Stimulated activated CD4-positive, alpha-beta T cell treated with anti-CD3 and anti-CD28 coated beads, Interleukin-15, amount 100 ng/mL, for 1 hour (primary cell): ENCODE results near the gene HUNK.
"Not testable (repeated sequence)": the region's sequence is repeated elsewhere in the genome, so short reads cannot be mapped to it uniquely, and the experiment has no call there.

Experiments
- DNase-seq, 2 donors: peaks; one replicate each; pipeline ENCODE4 v3.0.0-alpha.2; 2020; ENCODE audit warnings: low read depth in 1 of 2, low spot score in 1 of 2

The HUNK gene

DNA sequence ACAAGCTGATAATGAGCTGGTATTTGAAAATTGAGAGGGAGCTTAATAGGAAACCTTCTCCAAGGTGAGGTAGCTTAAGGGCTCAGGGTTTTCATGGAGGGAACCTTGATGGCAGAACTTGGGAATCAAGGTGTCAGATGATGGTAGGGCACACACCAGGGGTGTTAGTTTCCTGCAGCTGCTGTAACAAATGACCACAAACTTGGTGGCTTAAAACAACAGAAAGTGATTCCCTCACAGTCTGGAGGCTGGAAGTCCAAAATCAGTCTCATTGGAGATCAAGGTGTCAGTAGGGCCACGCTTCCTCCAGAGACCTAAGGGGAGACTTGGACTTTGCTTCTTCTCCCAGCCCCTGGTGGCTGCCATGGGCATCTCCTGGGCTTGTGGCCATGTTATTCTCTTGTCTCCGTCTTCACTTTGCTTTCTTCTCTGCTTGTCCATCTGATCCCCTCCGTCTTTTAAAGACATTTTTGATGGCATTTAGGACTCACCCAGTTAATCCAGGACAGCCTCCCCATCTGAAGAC is 45.5 kb downstream of the HUNK start:
- DNase-seq, result no peak

DNA sequence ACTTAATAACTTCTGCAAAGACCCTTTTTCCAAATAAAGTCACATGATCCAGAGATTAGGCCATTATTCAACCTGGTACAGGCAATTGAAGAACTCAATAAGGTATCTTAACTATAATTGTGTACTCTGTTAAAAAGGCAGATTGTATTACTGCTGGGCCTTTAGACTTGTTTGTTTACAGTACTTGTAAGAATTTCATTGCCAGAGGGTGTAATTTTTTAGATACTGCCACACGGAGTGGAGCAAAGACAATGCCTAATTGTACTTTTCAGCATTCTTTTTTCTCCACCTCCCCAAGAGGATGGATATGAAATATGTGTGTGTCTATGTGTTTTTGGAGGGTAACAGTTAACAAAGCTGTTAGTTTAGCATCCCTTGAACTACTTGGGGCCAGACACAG is 47.5 kb downstream of the HUNK start:
- DNase-seq, result no peak

DNA sequence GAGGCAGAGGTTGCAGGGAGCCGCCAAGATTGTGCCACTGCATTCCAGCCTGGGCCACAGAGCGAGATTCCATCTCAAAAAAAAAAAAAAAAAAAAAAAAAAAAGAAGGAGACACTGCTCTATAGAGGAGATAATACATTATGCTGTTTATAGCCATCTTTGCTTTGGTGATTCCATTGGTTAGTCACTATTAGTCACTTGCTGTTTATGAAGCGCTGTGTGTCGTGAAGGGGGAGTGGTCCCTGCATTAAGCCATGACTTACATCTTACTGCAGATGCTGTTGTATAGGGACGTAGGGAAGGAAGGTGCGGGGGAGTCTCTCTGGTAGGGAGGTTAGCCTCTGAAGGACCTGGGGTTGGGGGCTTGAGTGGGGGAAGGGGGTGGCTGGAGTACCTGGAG is 48.3 kb downstream of the HUNK start:
- DNase-seq, result no peak

DNA sequence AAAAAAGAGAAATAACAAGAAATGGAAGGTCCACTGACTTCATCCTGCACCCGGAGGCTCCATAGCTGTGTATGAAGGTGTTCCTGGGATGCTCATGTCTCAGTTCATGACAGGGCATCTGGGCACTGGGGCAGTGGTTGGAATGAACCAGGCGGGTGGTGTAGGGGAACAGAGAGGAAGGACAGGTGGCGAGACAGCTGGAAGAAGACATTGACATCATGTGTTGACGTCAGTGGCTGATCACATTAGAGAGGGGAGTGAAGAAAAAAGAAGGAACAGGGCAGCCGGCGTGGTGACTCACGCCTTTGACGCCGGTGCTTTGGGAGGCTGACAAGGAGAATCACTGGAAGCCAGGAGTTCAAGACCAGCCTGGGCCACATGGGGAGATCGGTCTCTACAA is 50.1 kb downstream of the HUNK start:
- no peak for DNase-seq

DNA sequence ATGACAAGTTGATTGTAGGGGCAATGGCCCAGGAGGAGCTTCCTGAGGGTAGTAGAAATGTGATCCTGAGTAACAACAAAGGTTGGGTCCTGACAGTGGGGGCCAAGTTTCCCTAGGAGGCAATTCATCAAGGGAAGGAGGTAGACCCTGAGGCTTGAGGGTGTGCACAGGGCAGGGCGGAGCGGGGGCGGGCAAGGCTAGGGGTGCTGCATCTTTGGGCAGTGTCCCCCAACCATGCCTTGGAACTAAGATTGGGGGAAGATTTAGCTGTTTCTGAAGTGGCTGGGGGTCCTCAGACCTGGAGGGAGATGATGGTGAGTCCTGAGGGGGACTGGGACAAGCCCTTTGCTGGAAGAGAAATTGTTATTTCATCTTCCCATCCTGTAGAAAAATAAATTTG is 50.9 kb downstream of the HUNK start:
- no peak for DNase-seq

DNA sequence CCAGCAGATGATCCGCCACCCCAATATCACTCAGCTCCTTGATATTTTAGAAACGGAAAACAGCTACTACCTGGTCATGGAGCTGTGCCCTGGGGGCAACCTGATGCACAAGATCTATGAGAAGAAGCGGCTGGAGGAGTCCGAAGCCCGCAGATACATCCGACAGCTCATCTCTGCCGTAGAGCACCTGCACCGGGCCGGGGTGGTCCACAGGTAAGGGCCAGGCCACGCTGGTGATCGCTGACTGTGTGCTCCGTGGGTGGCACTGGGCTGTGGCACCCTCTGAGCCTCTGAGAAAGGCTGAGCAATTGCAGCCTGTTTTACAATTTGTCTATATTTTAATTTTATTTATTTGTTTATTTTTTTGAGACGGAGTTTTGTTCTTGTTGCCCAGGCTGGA is 51.7 kb downstream of the HUNK start:
- DNase-seq, result no peak

DNA sequence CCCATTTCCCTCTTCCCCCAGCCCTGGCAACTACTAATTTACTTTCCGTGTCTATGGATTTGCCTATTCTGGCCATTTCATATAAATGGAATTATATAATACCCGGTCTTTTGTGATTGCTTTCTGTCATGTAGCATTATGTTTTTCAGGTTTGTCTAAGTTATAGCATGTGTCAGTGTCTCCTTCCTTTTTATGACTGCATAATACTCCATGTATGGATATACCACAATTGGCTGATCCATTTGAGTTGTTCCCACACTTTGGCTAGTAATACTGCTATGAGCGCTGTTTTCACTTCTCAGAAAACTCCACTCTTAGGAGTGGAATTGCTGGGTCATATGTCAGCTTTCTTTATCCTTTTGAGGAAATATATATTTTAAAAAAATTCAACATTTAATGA is 53.7 kb downstream of the HUNK start:
- DNase-seq, result no peak

DNA sequence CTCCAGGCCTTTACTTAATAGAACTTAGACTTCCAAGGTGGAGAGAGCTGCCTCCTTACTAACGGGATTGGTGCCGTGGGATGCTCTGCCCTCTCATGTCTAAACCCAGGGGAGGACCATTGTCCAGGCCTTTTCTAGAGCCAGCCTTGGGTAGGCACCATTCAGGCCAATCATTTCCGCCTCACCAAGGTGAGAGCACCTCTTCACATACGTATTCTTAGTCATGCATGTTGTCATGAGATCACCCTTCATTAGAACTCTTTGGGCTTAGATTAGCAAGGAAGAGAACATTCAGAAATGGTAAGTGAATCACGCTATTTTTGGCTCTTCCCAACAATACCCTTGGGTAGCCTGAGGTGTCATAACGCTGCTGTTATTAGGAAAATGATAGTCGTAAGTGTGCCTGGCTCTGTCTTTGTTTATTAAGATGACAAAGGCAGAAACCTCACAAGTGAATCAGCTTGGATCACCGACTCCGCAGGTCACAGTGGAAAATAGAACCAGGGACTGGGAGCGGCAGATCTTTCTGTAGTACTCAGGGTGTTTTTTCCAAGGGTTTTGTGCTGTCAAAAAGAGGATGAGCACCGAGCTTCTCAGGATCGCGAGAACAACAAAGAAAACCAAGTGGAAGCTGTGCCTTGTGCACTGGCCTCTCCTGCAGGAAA is 55.0 kb downstream of the HUNK start:
- DNase-seq, result no peak

DNA sequence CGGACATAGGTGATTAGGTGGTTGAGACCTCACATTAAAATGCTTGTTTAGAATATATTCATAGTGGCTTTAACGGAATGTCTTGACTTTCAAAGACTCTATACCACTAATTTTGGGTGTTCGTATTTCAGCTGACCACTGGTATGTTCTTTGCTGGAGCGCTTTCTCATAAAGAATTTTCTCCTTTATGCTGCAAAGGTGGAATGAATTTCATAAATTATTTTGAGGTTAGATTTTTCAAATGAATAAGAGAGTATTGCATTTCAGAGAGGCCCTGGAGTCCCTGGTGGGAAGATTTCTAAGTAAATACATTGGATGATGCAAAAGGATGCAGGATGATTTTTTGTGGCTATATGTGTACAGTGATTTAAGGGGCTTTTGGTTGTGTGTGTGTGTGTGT is 55.8 kb downstream of the HUNK start:
- no peak for DNase-seq

DNA sequence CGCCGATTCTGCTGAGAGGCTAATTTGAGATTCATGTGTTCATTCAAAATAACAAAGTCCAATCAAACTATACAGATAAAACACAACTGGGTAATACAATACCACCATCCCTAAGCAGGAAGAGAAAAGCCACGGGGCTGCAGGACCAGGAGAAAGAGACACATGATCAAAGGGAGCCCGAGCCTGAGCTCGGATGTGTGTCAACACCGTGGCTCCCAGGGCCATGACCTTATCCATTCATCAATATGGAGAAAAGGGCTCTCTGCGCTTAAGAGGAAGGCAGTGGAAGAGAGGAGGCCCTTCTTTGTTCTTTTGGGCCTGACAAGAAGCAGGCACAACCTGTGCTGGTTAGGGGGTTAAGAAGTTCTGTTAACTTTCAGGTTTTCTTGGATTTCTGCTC is 56.7 kb downstream of the HUNK start:
- DNase-seq, result no peak

DNA sequence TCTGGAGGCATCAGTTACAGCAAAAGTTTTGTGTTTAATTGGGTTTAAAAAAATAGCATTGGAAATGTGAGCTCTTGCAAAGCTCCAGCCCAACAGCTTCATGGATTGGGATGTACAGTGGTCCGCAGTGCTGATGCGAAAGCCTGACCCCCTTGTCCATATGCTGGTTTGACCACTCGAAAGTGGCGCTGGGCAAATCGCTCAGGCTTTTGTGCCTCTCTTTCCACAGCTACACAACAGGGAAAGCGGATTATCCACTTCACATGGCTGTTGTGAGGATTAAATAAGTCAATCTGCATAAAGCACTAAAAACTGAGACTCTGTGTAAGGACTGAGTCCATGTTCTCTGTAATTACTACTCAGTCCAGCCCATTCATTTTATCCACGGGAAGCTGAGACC is 57.2 kb downstream of the HUNK start:
- no peak for DNase-seq

DNA sequence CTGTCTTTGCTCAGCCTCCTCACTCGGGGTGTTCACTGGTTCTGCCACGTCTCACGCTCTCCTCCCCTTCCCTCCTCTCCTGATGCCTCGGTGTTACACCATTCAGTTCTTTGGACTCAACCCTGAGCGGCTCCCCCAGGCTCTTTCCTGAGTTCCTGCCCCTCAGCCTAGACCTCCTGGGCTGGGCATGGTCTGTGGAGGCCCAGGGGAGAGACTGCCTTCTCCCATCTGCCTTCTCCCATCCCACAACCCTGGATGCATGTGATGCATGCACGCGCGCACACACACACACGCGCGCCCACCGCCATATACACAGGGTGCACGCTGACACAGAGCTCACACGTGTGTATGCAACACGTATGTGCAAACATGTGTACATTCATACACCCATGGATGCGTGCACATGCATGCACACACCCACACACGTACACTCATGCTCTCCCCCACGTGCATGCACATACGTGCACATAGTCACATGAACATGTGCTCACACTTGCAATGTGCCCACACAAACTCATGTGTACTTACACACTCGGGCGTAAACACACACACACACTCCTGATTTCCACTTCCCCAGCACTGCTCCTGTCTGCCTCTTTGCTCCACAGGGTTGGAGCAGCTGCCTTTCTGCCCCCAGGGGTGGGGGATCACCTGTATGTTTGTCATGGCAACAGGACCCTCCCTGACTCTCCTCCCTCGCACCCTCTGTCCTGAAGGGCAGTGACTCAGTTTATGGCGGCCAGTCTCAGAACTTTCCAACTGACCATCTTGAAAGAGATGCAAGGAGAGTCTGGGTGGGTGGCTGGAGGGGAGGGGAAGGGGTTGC is 59.0 kb downstream of the HUNK start:
- DNase-seq, result no peak

DNA sequence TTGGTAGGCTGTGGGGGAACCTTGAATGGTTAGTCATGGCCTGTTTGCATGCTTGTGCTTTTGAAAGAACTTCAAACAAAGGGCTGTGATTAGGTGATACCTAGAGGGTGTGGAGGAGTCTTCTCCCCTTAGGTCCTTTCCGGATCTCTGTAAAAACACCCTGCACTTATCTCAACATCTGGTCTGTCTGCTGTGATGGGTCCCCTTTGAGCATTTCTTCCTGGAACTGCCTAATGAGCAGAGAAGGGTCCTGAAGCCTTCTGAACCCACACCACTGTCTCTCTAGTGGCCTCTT is 59.6 kb downstream of the HUNK start:
- no peak for DNase-seq

DNA sequence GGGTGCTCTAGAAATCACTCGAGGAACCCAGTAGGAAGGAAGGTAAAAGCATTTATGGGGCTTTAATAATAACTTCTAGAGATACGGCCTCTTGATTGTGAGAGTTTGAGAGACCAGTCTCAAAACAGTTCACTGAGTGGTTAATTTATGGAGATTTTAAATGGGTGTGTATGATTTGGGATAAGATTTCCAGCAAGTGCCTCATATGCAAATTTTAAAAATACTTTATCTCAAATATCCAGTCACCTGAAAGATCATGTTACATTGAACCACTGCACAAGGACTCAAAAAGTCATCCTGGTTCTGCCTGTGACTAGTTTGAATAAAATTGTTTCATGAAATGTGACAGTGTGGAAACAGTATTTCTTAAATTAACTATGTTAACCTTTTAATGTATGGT is 64.5 kb downstream of the HUNK start:
- DNase-seq, result no peak

DNA sequence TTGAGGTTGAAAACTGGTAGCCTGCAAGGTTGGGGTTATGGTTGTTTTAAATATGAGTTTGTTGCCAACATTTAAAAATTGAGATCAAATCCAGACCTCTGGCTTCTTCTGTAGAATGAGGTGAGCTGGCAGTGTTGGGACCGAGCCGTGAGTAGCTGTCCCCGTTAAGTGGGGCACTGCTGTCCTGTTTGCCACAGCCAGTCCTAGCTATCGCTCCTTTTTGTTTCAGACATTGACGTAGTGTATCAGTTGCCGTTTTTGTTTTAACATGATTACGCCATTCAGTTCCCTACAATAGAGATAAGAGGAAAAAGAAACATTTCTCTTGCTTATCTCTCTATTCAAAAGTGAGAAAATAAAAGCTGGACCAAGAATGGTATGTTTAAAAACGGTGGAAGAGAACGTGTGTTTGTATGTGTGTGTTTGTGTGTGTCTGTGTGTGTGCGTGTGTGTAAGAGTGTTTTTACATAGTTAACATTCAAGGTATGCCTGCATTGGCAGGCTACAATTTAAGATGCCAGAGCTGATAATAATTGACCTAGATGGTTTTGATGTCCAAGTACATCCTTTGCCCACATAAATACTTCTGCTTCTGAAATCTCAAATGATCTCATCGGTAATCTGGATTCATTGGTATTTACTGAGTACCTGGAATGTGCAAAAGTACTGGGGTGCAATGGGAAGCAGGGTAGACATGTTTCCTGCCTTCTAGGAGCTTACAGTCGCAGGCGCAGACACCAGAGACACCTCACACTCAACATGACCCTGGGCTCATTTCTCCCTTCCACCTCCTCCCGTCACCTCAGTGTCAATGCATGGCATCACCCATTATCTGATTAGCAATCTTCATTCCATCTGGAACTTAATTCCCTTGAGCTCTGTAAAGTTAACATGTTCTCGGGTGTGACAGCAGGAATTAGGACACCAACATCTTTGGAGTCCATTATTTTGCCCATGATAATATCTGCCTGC is 65.8 kb downstream of the HUNK start:
- DNase-seq, result no peak

DNA sequence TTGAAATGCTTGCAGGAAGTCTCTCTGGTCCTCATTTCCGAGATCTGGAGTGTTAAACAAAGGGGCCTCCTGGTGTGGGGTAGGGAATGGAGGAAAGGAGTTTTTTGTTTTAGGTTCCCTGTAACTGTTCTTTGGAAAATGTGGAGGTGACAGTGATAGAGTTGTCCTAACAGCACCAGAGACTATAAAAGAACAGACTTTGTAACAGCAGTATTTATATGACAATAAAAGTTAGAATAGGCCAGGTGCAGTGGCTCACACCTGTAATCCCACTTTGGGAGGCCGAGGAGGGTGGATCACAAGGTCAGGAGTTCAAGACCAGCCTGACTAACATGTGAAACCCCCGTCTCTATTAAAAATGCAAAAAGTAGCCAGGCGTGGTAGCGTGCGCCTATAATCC is 68.9 kb downstream of the HUNK start:
- no peak for DNase-seq

DNA sequence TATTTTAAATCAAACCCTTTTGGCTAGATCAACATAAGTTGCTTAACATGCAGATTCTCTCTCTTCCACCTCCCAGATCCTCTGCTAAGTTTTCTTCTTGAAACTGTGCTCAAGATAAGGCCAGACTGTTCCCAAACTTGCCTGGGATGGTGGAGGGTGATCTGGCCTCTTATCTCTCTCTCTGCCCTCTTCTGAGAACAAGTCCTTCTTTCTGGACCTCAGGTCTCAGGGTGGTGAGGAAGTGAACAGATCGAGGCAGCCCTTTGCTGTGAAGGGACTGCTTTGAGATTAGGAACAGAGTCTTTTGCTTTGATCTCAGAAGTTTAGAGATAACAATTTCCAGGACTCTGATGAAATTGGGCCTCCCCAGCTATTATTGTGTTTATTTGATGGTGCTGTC is 70.7 kb downstream of the HUNK start:
- no peak for DNase-seq

DNA sequence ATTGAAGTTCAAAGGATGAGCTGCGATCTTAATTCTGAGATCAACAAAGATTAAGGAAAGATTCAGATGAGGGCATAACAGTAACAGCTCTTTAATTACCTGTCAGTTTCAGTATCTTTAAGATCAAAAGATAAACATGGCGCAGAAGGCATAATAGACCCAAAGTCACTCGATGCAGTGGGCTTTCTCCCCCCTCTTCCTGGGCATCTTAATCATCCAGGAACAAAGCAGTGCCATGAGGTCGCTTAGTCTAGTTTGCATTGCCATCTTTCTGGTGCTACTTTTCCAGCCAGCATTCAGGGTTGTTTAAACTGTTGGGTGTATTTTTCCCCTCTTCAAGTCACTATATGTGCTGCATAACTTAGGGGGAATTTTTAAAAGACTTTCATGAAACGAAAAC is 72.3 kb downstream of the HUNK start:
- DNase-seq, result no peak

DNA sequence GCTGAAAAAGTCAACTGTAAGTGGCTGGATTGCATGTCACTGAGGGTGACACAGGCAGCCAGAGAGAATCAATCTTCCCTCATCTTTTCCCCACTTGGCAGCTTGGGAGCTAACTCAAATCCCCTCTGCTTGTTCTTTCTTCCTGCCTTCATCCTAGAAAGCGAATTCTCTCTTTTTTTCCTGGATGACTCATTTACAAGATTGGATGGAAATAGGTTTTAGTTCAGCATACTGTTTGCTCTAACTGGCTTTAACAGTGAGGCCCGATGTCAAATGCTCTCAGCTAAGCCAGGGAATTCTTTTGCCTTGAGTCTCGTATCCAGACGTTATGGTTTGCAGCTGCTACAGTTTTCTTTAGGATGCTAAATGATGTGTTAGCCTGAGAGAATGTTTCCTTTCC is 72.7 kb downstream of the HUNK start:
- no peak for DNase-seq

DNA sequence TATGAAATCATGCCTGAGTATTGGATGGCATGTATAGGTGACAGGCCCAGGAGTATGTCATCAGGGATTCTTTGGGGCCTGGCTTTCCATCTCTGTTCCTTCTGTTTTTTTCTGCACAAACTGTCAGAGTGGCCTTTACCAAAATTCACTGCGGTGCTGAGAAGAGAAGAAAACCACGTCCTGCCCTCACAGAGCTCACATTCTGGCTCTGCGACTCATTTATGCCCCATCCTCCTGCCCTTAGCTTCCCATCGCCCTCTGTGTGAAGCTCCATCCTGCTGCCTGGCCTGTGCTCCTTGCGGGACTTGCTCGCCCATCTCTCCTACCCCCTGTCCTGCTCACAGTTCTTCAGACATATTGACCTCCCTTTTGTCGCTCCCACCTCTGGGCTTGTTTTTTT is 73.4 kb downstream of the HUNK start:
- no peak for DNase-seq

DNA sequence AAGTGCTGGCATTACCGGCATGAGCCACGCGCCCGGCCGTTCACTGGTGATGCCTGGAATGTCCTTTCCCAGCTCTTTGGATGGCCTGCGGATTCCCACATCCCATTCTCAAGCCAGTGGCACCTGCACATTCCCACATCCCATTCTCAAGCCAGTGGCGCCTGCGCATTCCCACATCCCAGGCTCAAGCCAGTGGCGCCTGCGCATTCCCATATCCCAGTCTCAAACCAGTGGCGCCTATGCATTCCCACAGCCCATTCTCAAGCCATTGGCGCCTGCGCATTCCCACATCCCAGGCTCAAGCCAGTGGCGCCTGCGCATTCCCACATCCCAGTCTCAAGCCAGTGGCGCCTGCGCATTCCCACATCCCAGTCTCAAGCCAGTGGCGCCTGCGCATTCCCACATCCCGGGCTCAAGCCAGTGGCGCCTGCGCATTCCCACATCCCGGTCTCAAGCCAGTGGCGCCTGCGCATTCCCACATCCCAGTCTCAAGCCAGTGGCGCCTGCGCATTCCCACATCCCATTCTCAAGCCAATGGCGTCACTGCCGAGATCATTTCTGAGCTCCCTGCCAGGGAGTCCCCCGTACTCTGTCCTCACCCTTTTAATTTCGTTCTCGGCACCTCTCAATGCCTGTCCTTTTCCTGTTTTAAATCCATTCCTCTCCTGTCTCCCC is 74.2 kb downstream of the HUNK start:
- not testable (repeated sequence) for DNase-seq
